Stimulated activated CD4-positive, alpha-beta T cell treated with anti-CD3 and anti-CD28 coated beads, Interleukin-15, amount 100 ng/mL, for 1 hour (primary cell): ENCODE data around the gene MISP.

Source experiments
- DNase-seq, 2 donors: peaks; one replicate each; pipeline ENCODE4 v3.0.0-alpha.2; 2020; ENCODE audit warnings: low read depth in 1 of 2, low spot score in 1 of 2

MISP gene

GRCh38 chr19:771332-771785 lies 20.4 kb downstream of the MISP start:
- peak in 1 of 2 donors; percentile 10 for DNase-seq

GRCh38 chr19:772063-772462 lies 21.2 kb downstream of the MISP start:
- no peak for DNase-seq

- DNase-seq: no peak
Observed at GRCh38 chr19:772730-773436, 22.0 kb downstream of the MISP start.

- no peak for DNase-seq
Observed at GRCh38 chr19:776549-776948, 25.6 kb downstream of the MISP start.

- DNase-seq: no peak
Observed at GRCh38 chr19:778910-779653, 28.2 kb downstream of the MISP start.

GRCh38 chr19:780935-781334 lies 30.0 kb downstream of the MISP start:
- no peak for DNase-seq

- no peak for DNase-seq
Observed at GRCh38 chr19:781800-782184, 30.9 kb downstream of the MISP start.

- no peak for DNase-seq
Observed at GRCh38 chr19:782185-782877, 31.4 kb downstream of the MISP start.

GRCh38 chr19:782878-783668 lies 32.2 kb downstream of the MISP start:
- DNase-seq: no peak

GRCh38 chr19:784541-784940 lies 33.6 kb downstream of the MISP start:
- no peak for DNase-seq

- no peak for DNase-seq
Observed at GRCh38 chr19:787536-787935, 36.6 kb downstream of the MISP start.

GRCh38 chr19:788686-788982 lies 37.7 kb downstream of the MISP start:
- no peak for DNase-seq

- no peak for DNase-seq
Observed at GRCh38 chr19:788983-789700, 38.2 kb downstream of the MISP start.

- no peak for DNase-seq
Observed at GRCh38 chr19:789701-790060, 38.8 kb downstream of the MISP start.

- DNase-seq: no peak
Observed at GRCh38 chr19:791007-791566, 40.2 kb downstream of the MISP start.

GRCh38 chr19:791567-792305 lies 40.8 kb downstream of the MISP start:
- no peak for DNase-seq

- no peak for DNase-seq
Observed at GRCh38 chr19:792306-792885, 41.5 kb downstream of the MISP start.

GRCh38 chr19:793806-794205 lies 42.9 kb downstream of the MISP start:
- DNase-seq: no peak

GRCh38 chr19:795073-795611 lies 44.2 kb downstream of the MISP start:
- no peak for DNase-seq
